ENCODE results near the gene RIOK1. TPM values are rescaled to one million over a fixed set of nuclear protein-coding genes. Genes with fewer than 3 reads are reported as not detected.

Gene RIOK1
- total RNA-seq, 1 donor from 2014 or later = 16.7 TPM

- Histone ChIP-seq H3K27me3 (ENCODE audit: insufficient read depth, low read length) (no peaks in the 10 kb centered on the region), H2AFZ (ENCODE audit: low read depth, low read length) (no peak overlapping the region), H3K9ac (ENCODE audit: low read length) (no peak overlapping the region), H3K36me3 (ENCODE audit: insufficient read depth, low read length) (peaks cover 48% of the 10 kb centered on the region), H4K20me1 (ENCODE audit: insufficient read depth, low read length) (no peaks in the 10 kb centered on the region), H3K27ac (ENCODE audit: low read depth, low read length) (no peak overlapping the region), H3K79me2 (ENCODE audit: insufficient read depth, low read length) (no peaks in the 10 kb centered on the region), H3K9me3 (ENCODE audit: insufficient read depth, low read depth, low read length) (no peaks in the 10 kb centered on the region), H3K4me2 (ENCODE audit: low read length) (no peak overlapping the region), H3K4me1 (ENCODE audit: insufficient read depth, low read length) (peaks cover 4% of the 10 kb centered on the region), H3K4me3 (ENCODE audit: insufficient read depth, low read depth, low read length) (no peak overlapping the region)
- Mint-ChIP-seq H3K27me3 (ENCODE audit: low read depth, unreplicated experiment) (no peaks in the 10 kb centered on the region), H3K27ac (ENCODE audit: unreplicated experiment) (peak overlapping the region; percentile 26), H3K4me1 (ENCODE audit: low read depth, unreplicated experiment) (peaks cover 20% of the 10 kb centered on the region), H3K4me3 (ENCODE audit: unreplicated experiment) (no peak overlapping the region), H3K36me3 (ENCODE audit: low read depth, unreplicated experiment) (peaks cover 11% of the 10 kb centered on the region), H3K9me3 (ENCODE audit: unreplicated experiment) (no peaks in the 10 kb centered on the region)
- no peak for TF ChIP-seq CTCF (IDR thresholded peaks at IDR 0.05; ENCODE audit: insufficient read depth, low read depth, low read length)
- TF ChIP-seq EZH2 (IDR thresholded peaks at IDR 0.05; ENCODE audit: insufficient read depth, low read length) = no peak
- FAIRE-seq (no peak), DNase-seq (ENCODE audit: low read depth) (peak; percentile 62)
These were observed 25.2 kb downstream of the RIOK1 start for GRCh38 chr6:7414811-7415210.

DNA sequence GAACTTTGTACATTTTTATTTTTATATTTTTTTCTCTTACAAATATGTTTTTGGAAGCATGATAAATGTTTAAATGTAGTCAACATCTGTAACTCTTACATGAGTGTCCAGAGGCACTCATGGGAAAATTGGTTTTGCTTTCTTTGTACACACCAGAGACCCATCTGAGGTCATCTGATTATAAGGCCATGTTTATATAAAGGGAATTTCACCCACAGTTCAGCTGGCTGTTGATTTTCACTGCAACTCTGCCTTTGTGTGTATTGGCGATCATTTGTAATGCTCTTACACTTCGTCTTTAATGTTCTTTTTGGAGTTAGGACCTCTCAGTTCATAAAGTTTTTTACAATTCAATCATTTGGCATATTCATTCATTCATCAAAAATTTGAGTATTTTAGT, 28.1 kb downstream of the RIOK1 start:
- no peak overlapping the region for H3K4me3 ChIP-seq (ENCODE audit: insufficient read depth, low read depth, low read length)
- TF ChIP-seq CTCF (IDR thresholded peaks at IDR 0.05; ENCODE audit: insufficient read depth, low read depth, low read length) = no peak
- no peak for TF ChIP-seq EZH2 (IDR thresholded peaks at IDR 0.05; ENCODE audit: insufficient read depth, low read length)
- H2AFZ ChIP-seq (ENCODE audit: low read depth, low read length) = no peak overlapping the region
- no peaks in the 10 kb centered on the region for H4K20me1 ChIP-seq (ENCODE audit: insufficient read depth, low read length)
- no peak overlapping the region for H3K9ac ChIP-seq (ENCODE audit: low read length)
- no peak overlapping the region for H3K27ac Mint-ChIP-seq (ENCODE audit: unreplicated experiment)
- no peak overlapping the region for H3K4me2 ChIP-seq (ENCODE audit: low read length)
- H3K9me3 ChIP-seq (ENCODE audit: insufficient read depth, low read depth, low read length) = no peaks in the 10 kb centered on the region
- peaks cover 20% of the 10 kb centered on the region for H3K4me1 Mint-ChIP-seq (ENCODE audit: low read depth, unreplicated experiment)
- H3K4me3 Mint-ChIP-seq (ENCODE audit: unreplicated experiment) = no peak overlapping the region
- H3K27me3 Mint-ChIP-seq (ENCODE audit: low read depth, unreplicated experiment) = no peaks in the 10 kb centered on the region
- FAIRE-seq = no peak
- H3K36me3 Mint-ChIP-seq (ENCODE audit: low read depth, unreplicated experiment) = peaks cover 11% of the 10 kb centered on the region
- H3K79me2 ChIP-seq (ENCODE audit: insufficient read depth, low read length) = no peaks in the 10 kb centered on the region
- H3K4me1 ChIP-seq (ENCODE audit: insufficient read depth, low read length) = peaks cover 4% of the 10 kb centered on the region
- DNase-seq (ENCODE audit: low read depth) = no peak
- no peaks in the 10 kb centered on the region for H3K9me3 Mint-ChIP-seq (ENCODE audit: unreplicated experiment)
- no peak overlapping the region for H3K27ac ChIP-seq (ENCODE audit: low read depth, low read length)
- peaks cover 34% of the 10 kb centered on the region for H3K36me3 ChIP-seq (ENCODE audit: insufficient read depth, low read length)
- no peaks in the 10 kb centered on the region for H3K27me3 ChIP-seq (ENCODE audit: insufficient read depth, low read length)

GRCh38 chr6:7418238-7418905, 28.8 kb downstream of the RIOK1 start:
- Mint-ChIP-seq H3K4me3 (ENCODE audit: unreplicated experiment) (no peak overlapping the region), H3K4me1 (ENCODE audit: low read depth, unreplicated experiment) (peaks cover 15% of the 10 kb centered on the region), H3K27ac (ENCODE audit: unreplicated experiment) (no peak overlapping the region), H3K9me3 (ENCODE audit: unreplicated experiment) (no peaks in the 10 kb centered on the region), H3K27me3 (ENCODE audit: low read depth, unreplicated experiment) (no peaks in the 10 kb centered on the region), H3K36me3 (ENCODE audit: low read depth, unreplicated experiment) (peaks cover 11% of the 10 kb centered on the region)
- Histone ChIP-seq H3K79me2 (ENCODE audit: insufficient read depth, low read length) (no peaks in the 10 kb centered on the region), H3K36me3 (ENCODE audit: insufficient read depth, low read length) (peaks cover 34% of the 10 kb centered on the region), H3K27ac (ENCODE audit: low read depth, low read length) (no peak overlapping the region), H2AFZ (ENCODE audit: low read depth, low read length) (no peak overlapping the region), H4K20me1 (ENCODE audit: insufficient read depth, low read length) (no peaks in the 10 kb centered on the region), H3K4me2 (ENCODE audit: low read length) (no peak overlapping the region), H3K4me1 (ENCODE audit: insufficient read depth, low read length) (peaks cover 4% of the 10 kb centered on the region), H3K9me3 (ENCODE audit: insufficient read depth, low read depth, low read length) (no peaks in the 10 kb centered on the region), H3K9ac (ENCODE audit: low read length) (no peak overlapping the region), H3K4me3 (ENCODE audit: insufficient read depth, low read depth, low read length) (no peak overlapping the region), H3K27me3 (ENCODE audit: insufficient read depth, low read length) (no peaks in the 10 kb centered on the region)
- no peak for FAIRE-seq
- DNase-seq (ENCODE audit: low read depth) = no peak
- TF ChIP-seq EZH2 (IDR thresholded peaks at IDR 0.05; ENCODE audit: insufficient read depth, low read length) = no peak
- TF ChIP-seq CTCF (IDR thresholded peaks at IDR 0.05; ENCODE audit: insufficient read depth, low read depth, low read length) = no peak
